ENCODE measurements around the gene WDR17.
"Not testable (repeated sequence)": the region's sequence is repeated elsewhere in the genome, so short reads cannot be mapped to it uniquely, and the experiment has no call there.

The WDR17 gene

DNA sequence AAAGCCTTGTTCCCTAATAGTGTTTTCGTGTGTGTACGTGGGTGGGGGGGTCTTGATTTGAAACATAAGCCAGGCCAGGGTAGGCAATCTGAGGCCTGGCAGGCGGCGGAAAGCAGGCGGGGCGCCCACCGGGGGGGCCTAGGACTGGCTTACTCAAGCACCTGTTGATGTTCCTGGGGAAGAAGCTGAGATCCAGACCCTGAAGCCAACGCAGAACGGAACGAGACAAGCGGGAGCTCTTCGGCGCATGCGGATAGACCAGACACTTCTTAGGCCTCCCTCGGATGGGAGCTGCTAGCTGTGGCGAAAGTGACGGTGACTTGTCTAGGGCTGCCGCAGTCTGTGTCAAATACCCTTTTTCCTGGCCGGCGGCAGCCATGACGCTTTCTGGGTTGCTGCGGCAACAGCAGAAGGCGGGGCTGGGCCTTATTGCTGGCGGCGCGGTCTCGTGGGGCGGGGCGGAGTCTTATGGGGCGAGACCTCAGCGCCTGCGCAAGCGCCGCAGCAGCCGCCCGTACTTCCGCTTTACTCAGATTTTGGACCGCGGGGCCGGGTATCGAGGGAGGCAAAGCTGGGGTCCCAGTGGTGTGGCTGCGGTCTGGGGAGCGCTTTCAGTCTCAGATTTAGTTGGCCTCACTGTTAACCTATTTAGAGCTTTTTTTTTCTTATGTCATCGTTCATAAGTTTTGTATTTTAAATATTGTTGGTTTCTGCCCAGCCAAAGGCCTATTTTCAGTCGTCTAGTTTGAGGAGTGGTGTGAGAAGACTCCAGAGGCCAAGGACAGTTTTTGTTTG lies 129.7 kb downstream of the WDR17 start, which contains the start of gene SPATA4:
SPATA4 (minus strand) TSS at position 402 of the 795 bp plus-strand sequence; CDS start at position 379, 23 bp downstream.
- peak; percentile 94 to 95 for DNase-seq

DNA sequence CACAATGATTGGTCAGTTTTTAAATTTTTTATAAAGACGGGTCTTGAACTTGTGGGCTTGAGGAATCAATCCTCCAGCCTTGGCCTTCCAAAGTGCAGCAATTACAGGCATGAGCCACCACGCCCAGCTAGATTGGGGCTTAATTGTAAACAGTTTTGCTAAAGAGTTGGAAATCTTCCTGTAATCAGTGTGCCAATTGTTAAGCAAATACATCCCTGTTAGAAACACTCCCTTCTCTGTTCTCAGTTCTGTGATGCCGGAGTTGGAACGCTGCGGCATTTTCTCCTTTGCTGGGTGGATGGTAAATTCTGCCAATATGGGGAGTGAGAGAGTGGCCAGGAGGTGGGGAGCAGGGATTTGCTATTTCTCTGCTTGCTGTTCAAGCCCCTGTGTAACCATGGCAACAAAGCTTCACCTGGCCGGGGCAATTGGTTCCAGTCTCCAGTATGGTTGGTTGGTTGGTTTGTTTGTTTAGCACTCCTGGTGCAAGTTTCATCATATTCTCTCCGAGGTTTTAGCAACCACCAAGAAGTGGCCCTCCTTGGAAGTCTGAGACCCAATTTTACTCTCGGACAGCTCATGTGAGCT lies 132.8 kb downstream of the WDR17 start:
- no peak for DNase-seq

GRCh38 chr4:176205299-176205698 lies 139.7 kb downstream of the WDR17 start:
- no peak for DNase-seq

GRCh38 chr4:176207839-176208238 lies 142.2 kb downstream of the WDR17 start:
- no peak for DNase-seq

GRCh38 chr4:176209535-176209934 lies 143.9 kb downstream of the WDR17 start:
- no peak for DNase-seq

GRCh38 chr4:176210101-176210500 lies 144.5 kb downstream of the WDR17 start:
- DNase-seq = no peak

DNA sequence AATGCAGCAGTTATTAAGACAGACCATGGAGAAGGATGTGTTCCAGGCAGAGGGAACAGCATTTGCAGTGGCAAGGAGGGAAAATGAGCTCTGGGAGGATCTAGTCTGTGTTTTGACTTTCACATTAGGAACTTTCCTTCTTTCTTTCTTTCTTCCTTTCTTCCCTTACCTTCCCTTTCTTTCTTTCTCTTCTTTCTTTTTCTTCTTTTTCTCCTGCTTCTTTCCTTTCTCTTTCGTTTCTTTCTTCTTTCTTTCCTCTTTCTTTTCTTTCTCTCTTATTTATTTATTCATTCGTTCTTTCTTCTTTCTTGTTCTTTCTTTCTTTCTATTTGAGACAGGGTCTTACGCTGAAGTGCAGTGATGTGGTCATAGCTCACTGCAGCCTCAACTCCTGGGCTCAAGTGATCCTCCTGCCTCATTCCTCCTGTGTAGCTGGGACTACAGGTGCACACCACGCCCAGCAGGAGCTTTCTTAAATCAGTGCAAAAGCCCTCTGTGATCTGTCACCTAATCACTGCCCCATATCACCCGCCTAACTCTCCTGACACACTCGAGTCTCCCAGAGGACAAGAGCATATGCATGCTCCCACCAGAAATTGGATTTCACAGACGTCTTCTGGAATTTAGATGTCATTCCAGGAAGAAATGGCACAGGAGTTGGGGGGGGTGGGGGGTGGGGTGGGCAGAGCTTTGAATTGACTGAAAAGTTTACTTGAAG lies 145.1 kb downstream of the WDR17 start:
- DNase-seq = no peak

- DNase-seq = not testable (repeated sequence)
These were observed 146.7 kb downstream of the WDR17 start for GRCh38 chr4:176212351-176212750.

- DNase-seq = no peak
These were observed 151.9 kb downstream of the WDR17 start for GRCh38 chr4:176217510-176217909.

- no peak for DNase-seq
These were observed 156.5 kb downstream of the WDR17 start for GRCh38 chr4:176222149-176222548.

DNA sequence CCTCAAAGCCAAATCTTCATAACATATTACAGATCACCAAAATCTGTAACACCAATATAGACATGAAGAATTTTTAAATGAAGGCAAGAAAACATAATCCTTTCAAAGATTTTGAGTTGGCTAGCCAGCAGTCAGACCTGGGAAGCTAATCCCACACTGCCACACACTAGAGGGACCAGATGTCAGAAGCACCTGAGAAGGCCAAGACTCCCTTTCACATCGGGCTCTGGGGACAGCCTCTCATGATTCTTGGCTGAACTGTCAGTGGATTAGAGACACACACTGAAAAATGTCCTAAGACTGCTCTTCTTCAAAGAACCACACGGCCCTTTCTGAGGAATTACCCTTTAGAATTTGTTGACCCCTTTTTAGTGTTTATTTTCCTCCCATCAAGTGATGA lies 157.9 kb downstream of the WDR17 start:
- no peak for DNase-seq

GRCh38 chr4:176226736-176227135 lies 161.1 kb downstream of the WDR17 start:
- no peak for DNase-seq

GRCh38 chr4:176229645-176230044 lies 164.0 kb downstream of the WDR17 start:
- no peak for DNase-seq
